Posterior vena cava (tissue), 2 donors: ENCODE data around the gene CRY2. TPM values are rescaled to one million over a fixed set of nuclear protein-coding genes. Genes with fewer than 3 reads are reported as not detected.

Experiments used
- DNase-seq: peaks from one replicate; pipeline ENCODE4 v3.0.0-alpha.2; 2020; ENCODE audit warnings: low spot score
- intact Hi-C, 2 donors: fragments of 100-400 bp; cut with DNase I; formaldehyde crosslinking; loops; one replicate each; pipeline versions ENCODE4 v1.14.1 to v1.14.2; 2022 to 2023
- total RNA-seq, 2 donors: library from RNA; stranded (reverse); fragmentation: NEBNext Ultra II Directional; extraction: Animal tissue kit (Norgen Biotek cat#: 25700); gene quantifications; one replicate each; pipeline ENCODE4 v1.2.1, GENCODE V29; 2021
- donor health status: DM: yes; HTN: yes; CAD: no.
- donor health status: DM: yes; HTN: yes; CAD: no.

CRY2 gene
- total RNA-seq, 2 donors from 2014 or later: 32.2 to 49.5 TPM

- DNase-seq: no peak
- intact Hi-C loops: no loop called here
Observed at GRCh38 chr11:45860764-45861510, 13.7 kb downstream of the CRY2 start.

GRCh38 chr11:45864041-45864440 lies 16.8 kb downstream of the CRY2 start:
- intact Hi-C loops: no loop called here
- DNase-seq: no peak

GRCh38 chr11:45869551-45869950 lies 22.3 kb downstream of the CRY2 start:
- DNase-seq: peak; percentile 78
- intact Hi-C loops: no loop called here

GRCh38 chr11:45870706-45871105 lies 23.4 kb downstream of the CRY2 start:
- intact Hi-C loops: loop anchor here in 1 of 2 donors (10.0 kb wide), 1 partner anchor 64 kb away; no protein-coding TSS in a partner anchor

GRCh38 chr11:45871638-45872037 lies 24.4 kb downstream of the CRY2 start:
- peak; percentile 60 for DNase-seq
- intact Hi-C loops: loop anchor here in 1 of 2 donors (10.0 kb wide), 1 partner anchor 63 kb away; no protein-coding TSS in a partner anchor

More at GRCh38 chr11:45870706-45871105, 23.4 kb downstream of the CRY2 start:
- no peak for DNase-seq

GRCh38 chr11:45872651-45873356 lies 25.5 kb downstream of the CRY2 start:
- DNase-seq: peak; percentile 77
- intact Hi-C loops: loop anchor here in 1 of 2 donors (10.0 kb wide), 1 partner anchor 62 kb away; no protein-coding TSS in a partner anchor

- intact Hi-C loops: loop anchor here in 1 of 2 donors (10.0 kb wide), 1 partner anchor 58 kb away; no protein-coding TSS in a partner anchor
- no peak for DNase-seq
Observed at GRCh38 chr11:45876401-45876800, 29.1 kb downstream of the CRY2 start.

- intact Hi-C loops: loop anchor here in 1 of 2 donors (10.0 kb wide), 1 partner anchor 58 kb away; no protein-coding TSS in a partner anchor
- DNase-seq: no peak
Observed at GRCh38 chr11:45877221-45877620, 29.9 kb downstream of the CRY2 start.

GRCh38 chr11:45877845-45878244 lies 30.6 kb downstream of the CRY2 start:
- no peak for DNase-seq
- intact Hi-C loops: loop anchor here in 1 of 2 donors (10.0 kb wide), 1 partner anchor 57 kb away; no protein-coding TSS in a partner anchor

- intact Hi-C loops: loop anchor here in 1 of 2 donors (10.0 kb wide), 1 partner anchor 55 kb away; no protein-coding TSS in a partner anchor
- DNase-seq: no peak
Observed at GRCh38 chr11:45879803-45880686, 32.8 kb downstream of the CRY2 start.

GRCh38 chr11:45880772-45881570 lies 33.7 kb downstream of the CRY2 start:
- intact Hi-C loops: no loop called here
- no peak for DNase-seq

- no peak for DNase-seq
- intact Hi-C loops: no loop called here
Observed at GRCh38 chr11:45881708-45882368, 34.6 kb downstream of the CRY2 start.

GRCh38 chr11:45884596-45885185 lies 37.4 kb downstream of the CRY2 start:
- no peak for DNase-seq
- intact Hi-C loops: no loop called here

- DNase-seq: no peak
- intact Hi-C loops: no loop called here
Observed at GRCh38 chr11:45885274-45885920, 38.1 kb downstream of the CRY2 start, which contains the start of gene MAPK8IP1. Gene MAPK8IP1 (plus strand): TSS chr11:45885651. CDS start chr11:45885821, 170 bp downstream.

GRCh38 chr11:45885921-45886721 lies 38.8 kb downstream of the CRY2 start:
- no peak for DNase-seq
- intact Hi-C loops: no loop called here
